IPS DF 6.9 (cell line): ENCODE measurements around the gene TUBGCP2.
"Not testable (repeated sequence)": the region's sequence is repeated elsewhere in the genome, so short reads cannot be mapped to it uniquely, and the experiment has no call there.

Experiments used
- DNase-seq: peaks from one replicate; pipeline ENCODE4 v3.0.0-alpha.2; 2013; ENCODE audit warnings: low read depth, low spot score
- H3K27ac ChIP-seq: one replicate; pipeline ENCODE4 v1.5.1; 2013; ENCODE audit warnings: low read length, control low read depth
- H3K27me3 ChIP-seq: 2 replicates; pipeline ENCODE4 v1.6.1; 2013; ENCODE audit warnings: mild to moderate bottlenecking, low read length; ENCODE audit not compliant: control insufficient read depth, insufficient read depth
- H3K36me3 ChIP-seq: 2 replicates; pipeline ENCODE4 v1.6.1; 2013; ENCODE audit warnings: low read length; ENCODE audit not compliant: control insufficient read depth, insufficient read depth
- H3K4me1 ChIP-seq: 2 replicates; pipeline ENCODE4 v1.6.1; 2013; ENCODE audit warnings: low read length; ENCODE audit not compliant: control insufficient read depth, insufficient read depth
- H3K4me3 ChIP-seq: 2 replicates; pipeline ENCODE4 v1.5.1; 2013; ENCODE audit warnings: mild to moderate bottlenecking, low read length
- H3K9me3 ChIP-seq: 2 replicates; pipeline ENCODE4 v1.6.1; 2013; ENCODE audit warnings: low read length, inconsistent platforms; ENCODE audit not compliant: control insufficient read depth, insufficient read depth
- WGBS: extraction: QIAGEN DNeasy Blood & Tissue Kit; methylation state at CpG from one replicate; pipeline ENCODE4 v1.1.7; 2013; ENCODE audit warnings: mixed read lengths, missing lambda C conversion rate; ENCODE audit not compliant: insufficient read length, insufficient coverage; 5-methylcytosine and 5-hydroxymethylcytosine counted together

TUBGCP2 gene

GRCh38 chr10:133324198-133324792 lies 15.6 kb upstream of the TUBGCP2 start:
- peaks cover 7% of the 10 kb centered on the region; the same call in 1 of the 2 replicates for H3K27me3 ChIP-seq
- peaks cover 3% of the 10 kb centered on the region; the same call in 1 of the 2 replicates for H3K4me1 ChIP-seq
- no peak for DNase-seq
- no peaks in the 10 kb centered on the region for H3K36me3 ChIP-seq
- no peak overlapping the region for H3K4me3 ChIP-seq
- no CpG with 5 or more reads among the region's 13 CpGs for WGBS
- H3K9me3 ChIP-seq, result no peaks in the 10 kb centered on the region
- no peak overlapping the region for H3K27ac ChIP-seq

GRCh38 chr10:133322064-133322709 lies 13.5 kb upstream of the TUBGCP2 start:
- not testable (repeated sequence) for H3K4me1 ChIP-seq, H3K27ac ChIP-seq, DNase-seq, H3K9me3 ChIP-seq, H3K4me3 ChIP-seq, H3K36me3 ChIP-seq, H3K27me3 ChIP-seq
- no CpG with 5 or more reads among the region's 14 CpGs for WGBS

DNA sequence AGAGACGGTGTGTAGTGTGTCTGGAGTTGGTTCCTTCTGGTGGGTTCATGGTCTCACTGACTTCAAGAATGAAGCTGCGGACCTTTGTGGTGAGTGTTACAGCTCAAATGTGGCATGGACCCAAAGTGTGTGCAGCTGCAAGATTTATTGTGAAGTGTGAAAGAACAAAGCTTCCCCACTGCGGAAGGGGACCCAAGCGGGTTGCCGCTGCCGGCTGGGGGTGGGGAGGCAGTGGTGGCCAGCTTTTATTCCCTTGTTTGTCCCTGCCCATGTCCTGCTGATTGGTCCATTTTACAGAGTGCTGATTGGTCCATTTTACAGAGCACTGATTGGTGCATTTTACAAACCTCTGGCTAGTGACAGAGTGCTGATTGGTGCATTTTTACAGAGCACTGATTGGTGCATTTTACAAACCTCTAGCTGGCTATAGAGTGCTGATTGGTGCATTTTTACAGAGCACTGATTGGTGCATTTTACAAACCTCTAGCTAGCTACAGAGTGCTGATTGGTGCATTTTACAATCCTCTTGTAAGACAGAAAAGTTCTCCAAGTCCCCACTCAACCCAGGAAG lies 12.3 kb upstream of the TUBGCP2 start:
- not testable (repeated sequence) for H3K27me3 ChIP-seq, H3K4me1 ChIP-seq, H3K27ac ChIP-seq, H3K36me3 ChIP-seq, DNase-seq, H3K9me3 ChIP-seq, H3K4me3 ChIP-seq
- WGBS, result no CpG with 5 or more reads among the region's 6 CpGs

DNA sequence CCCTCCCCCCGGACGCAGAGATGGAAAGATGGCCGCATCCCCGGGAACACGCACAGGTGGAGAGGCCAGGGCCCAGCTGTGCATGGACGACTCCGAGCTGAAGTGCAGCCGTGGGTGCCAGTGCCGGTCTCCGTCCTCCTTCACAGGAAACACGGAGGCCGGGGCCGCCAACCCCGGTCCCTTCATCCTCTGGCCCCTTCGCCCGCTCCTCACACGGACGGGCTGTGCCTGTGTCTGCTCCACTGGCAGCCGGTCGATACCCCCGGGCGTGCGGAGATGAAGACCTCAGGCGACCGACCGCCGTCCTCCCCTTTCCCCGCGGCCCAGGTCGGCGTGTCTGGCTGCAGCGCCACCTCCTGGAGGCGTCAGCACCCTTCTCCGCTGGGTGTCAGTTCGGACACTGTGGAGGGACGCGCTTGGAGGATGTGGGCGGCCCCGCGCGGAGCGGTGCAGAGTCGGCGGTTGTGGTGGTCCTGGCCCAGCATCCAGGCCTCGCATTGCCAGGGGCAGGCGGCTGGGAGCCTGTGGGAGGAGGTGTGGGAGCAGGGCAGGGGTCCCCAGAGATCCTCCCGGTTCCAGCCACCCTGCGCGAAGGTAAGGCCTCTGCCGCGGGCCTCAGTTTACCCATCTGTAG lies 9.9 kb upstream of the TUBGCP2 start:
- H3K9me3 ChIP-seq, result no peaks in the 10 kb centered on the region
- no peaks in the 10 kb centered on the region for H3K36me3 ChIP-seq
- H3K4me1 ChIP-seq, result no peaks in the 10 kb centered on the region
- no CpG with 5 or more reads among the region's 51 CpGs for WGBS
- H3K27ac ChIP-seq, result no peak overlapping the region
- H3K4me3 ChIP-seq, result peak overlapping the region; percentile 45; the same call in 1 of the 2 replicates
- no peaks in the 10 kb centered on the region for H3K27me3 ChIP-seq
- DNase-seq, result peak; percentile 47

DNA sequence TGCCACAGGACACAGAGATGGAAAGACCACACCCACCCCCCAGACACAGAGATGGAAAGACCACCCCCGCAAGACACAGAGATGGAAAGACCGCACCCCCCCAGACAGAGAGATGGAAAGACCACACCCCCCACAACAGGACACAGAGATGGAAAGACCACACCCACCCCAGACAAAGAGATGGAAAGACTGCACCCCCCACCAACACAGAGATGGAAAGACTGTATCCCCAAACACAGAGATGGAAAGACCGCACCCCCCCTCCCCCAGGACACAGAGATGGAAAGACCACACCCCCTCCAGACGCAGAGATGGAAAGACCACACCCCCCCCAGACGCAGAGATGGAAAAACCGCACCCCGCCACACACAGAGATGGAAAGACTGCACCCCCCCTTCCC lies 8.1 kb upstream of the TUBGCP2 start:
- H3K27me3 ChIP-seq, result no peaks in the 10 kb centered on the region
- no peak overlapping the region for H3K4me3 ChIP-seq
- H3K9me3 ChIP-seq, result no peaks in the 10 kb centered on the region
- DNase-seq, result no peak
- no peak overlapping the region for H3K27ac ChIP-seq
- H3K4me1 ChIP-seq, result no peaks in the 10 kb centered on the region
- WGBS, result no CpG with 5 or more reads among the region's 7 CpGs
- 0 out of 2 replicates have a peak, but pooled peaks cover 2% of the 10 kb centered on the region for H3K36me3 ChIP-seq

GRCh38 chr10:133316266-133316665 lies 7.6 kb upstream of the TUBGCP2 start:
- no peaks in the 10 kb centered on the region for H3K9me3 ChIP-seq
- DNase-seq, result no peak
- H3K27me3 ChIP-seq, result no peaks in the 10 kb centered on the region
- H3K4me3 ChIP-seq, result no peak overlapping the region
- H3K36me3 ChIP-seq, result 0 out of 2 replicates have a peak, but pooled peaks cover 2% of the 10 kb centered on the region
- no CpG with 5 or more reads among the region's 9 CpGs for WGBS
- no peak overlapping the region for H3K27ac ChIP-seq
- H3K4me1 ChIP-seq, result no peaks in the 10 kb centered on the region

- no peak overlapping the region for H3K27ac ChIP-seq
- DNase-seq, result no peak
- no peaks in the 10 kb centered on the region for H3K9me3 ChIP-seq
- H3K36me3 ChIP-seq, result 0 out of 2 replicates have a peak, but pooled peaks cover 2% of the 10 kb centered on the region
- no CpG with 5 or more reads among the region's 5 CpGs for WGBS
- no peaks in the 10 kb centered on the region for H3K4me1 ChIP-seq
- no peaks in the 10 kb centered on the region for H3K27me3 ChIP-seq
- no peak overlapping the region for H3K4me3 ChIP-seq
These were observed 7.2 kb upstream of the TUBGCP2 start for GRCh38 chr10:133315847-133316246.

GRCh38 chr10:133314911-133315310 lies 6.2 kb upstream of the TUBGCP2 start:
- Histone ChIP-seq H3K9me3 (no peaks in the 10 kb centered on the region), H3K4me3 (no peak overlapping the region), H3K27me3 (no peaks in the 10 kb centered on the region), H3K36me3 (peaks cover 7% of the 10 kb centered on the region), H3K4me1 (no peaks in the 10 kb centered on the region), H3K27ac (no peak overlapping the region)
- WGBS, result no CpG with 5 or more reads among the region's 12 CpGs
- no peak for DNase-seq

DNA sequence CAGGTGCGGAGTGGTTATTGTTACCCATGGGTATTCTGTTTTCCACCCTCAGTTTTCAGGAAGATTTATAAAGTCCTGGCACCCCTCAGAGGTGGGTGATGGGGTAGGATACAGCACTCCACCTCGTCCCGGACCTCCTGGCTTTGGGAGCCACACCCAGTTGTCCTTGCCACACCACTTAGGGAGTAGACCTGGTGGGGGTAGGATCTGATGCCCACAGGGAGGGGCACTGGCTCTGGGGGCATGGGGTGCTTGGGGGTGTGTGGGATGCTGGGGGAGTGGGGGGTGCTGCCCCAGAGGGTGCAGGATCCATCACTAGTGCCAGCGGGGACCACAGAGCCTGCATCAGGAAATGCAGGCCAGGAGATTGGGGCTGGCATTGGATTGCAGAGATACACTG lies 4.5 kb upstream of the TUBGCP2 start:
- WGBS, result no CpG with 5 or more reads among the region's 4 CpGs
- H3K27me3 ChIP-seq, result no peaks in the 10 kb centered on the region

DNA sequence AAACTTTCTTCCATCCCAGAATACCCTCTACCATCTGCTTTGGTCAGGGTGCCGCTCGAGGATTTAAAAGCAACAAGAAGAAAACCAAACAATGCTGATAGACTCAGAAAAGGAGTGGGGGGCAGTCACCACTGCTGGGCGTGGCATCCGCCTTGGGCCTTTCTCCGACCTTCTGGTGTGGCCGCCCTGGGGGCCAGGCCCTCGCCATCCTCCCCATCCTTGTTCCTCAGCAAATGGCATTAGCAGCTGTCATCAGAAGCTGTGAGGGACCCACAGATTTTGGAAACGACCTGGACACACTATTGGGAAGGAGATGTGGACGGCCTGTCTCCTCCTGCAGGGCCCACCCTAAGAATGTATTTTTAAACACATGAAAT lies 4.1 kb upstream of the TUBGCP2 start:
- DNase-seq, result no peak
- Histone ChIP-seq H3K27ac (no peak overlapping the region), H3K27me3 (no peaks in the 10 kb centered on the region), H3K4me1 (0 out of 2 replicates have a peak, but pooled peaks cover 3% of the 10 kb centered on the region), H3K9me3 (no peaks in the 10 kb centered on the region), H3K4me3 (no peak overlapping the region), H3K36me3 (peaks cover 9% of the 10 kb centered on the region)
- WGBS, result no CpG with 5 or more reads among the region's 9 CpGs

More for the DNA sequence above, 4.5 kb upstream of the TUBGCP2 start:
- Histone ChIP-seq H3K4me3 (no peak overlapping the region), H3K9me3 (no peaks in the 10 kb centered on the region), H3K4me1 (0 out of 2 replicates have a peak, but pooled peaks cover 2% of the 10 kb centered on the region), H3K27ac (no peak overlapping the region), H3K36me3 (peaks cover 9% of the 10 kb centered on the region)
- DNase-seq, result no peak
